ENCODE measurements around the gene SMAD3.

The SMAD3 gene

GRCh38 chr15:67037694-67038093 lies 27.7 kb upstream of the SMAD3 start:
- no peak for DNase-seq (ENCODE audit: extremely low read depth, low read depth)
- TF ChIP-seq CTCF (IDR thresholded peaks at IDR 0.05; ENCODE audit: low read depth, low read length), result no peak

GRCh38 chr15:67038736-67039135 lies 26.7 kb upstream of the SMAD3 start:
- no peak for TF ChIP-seq CTCF (IDR thresholded peaks at IDR 0.05; ENCODE audit: low read depth, low read length)
- no peak for DNase-seq (ENCODE audit: extremely low read depth, low read depth)

GRCh38 chr15:67039384-67040075 lies 25.9 kb upstream of the SMAD3 start:
- TF ChIP-seq CTCF (IDR thresholded peaks at IDR 0.05; ENCODE audit: low read depth, low read length), result no peak
- no peak for DNase-seq (ENCODE audit: extremely low read depth, low read depth)

GRCh38 chr15:67040277-67040676 lies 25.1 kb upstream of the SMAD3 start:
- TF ChIP-seq CTCF (IDR thresholded peaks at IDR 0.05; ENCODE audit: low read depth, low read length), result no peak
- no peak for DNase-seq (ENCODE audit: extremely low read depth, low read depth)

GRCh38 chr15:67042551-67043142 lies 22.8 kb upstream of the SMAD3 start:
- DNase-seq (ENCODE audit: extremely low read depth, low read depth), result no peak
- no peak for TF ChIP-seq CTCF (IDR thresholded peaks at IDR 0.05; ENCODE audit: low read depth, low read length)

GRCh38 chr15:67043939-67044771 lies 21.2 kb upstream of the SMAD3 start:
- no peak for TF ChIP-seq CTCF (IDR thresholded peaks at IDR 0.05; ENCODE audit: low read depth, low read length)
- DNase-seq (ENCODE audit: extremely low read depth, low read depth), result no peak

GRCh38 chr15:67047149-67047661 lies 18.2 kb upstream of the SMAD3 start:
- DNase-seq (ENCODE audit: extremely low read depth, low read depth), result no peak
- no peak for TF ChIP-seq CTCF (IDR thresholded peaks at IDR 0.05; ENCODE audit: low read depth, low read length)

Measured in AG09319 (cell line).